CD4-positive, alpha-beta T cell (primary cell): ENCODE results near the gene SCARB1. TPM values are rescaled to one million over a fixed set of nuclear protein-coding genes. Genes with fewer than 3 reads are reported as not detected.

Experiments
- ATAC-seq: fragments of 200-7000 bp; cut with Tn5 transposase; one replicate; pipeline ENCODE4 v1.10.0; 2022; ENCODE audit warnings: mild to moderate bottlenecking; ENCODE audit not compliant: poor library complexity
- CTCF ChIA-PET: fragments of 350-600 bp; sonication (Branson Sonifier 250); formaldehyde crosslinking; loops from one replicate; lab custom pipeline; 2021; ENCODE audit warnings: antibody characterized with exemption, inconsistent platforms; lab: Charles Lee
- POLR2A ChIA-PET: fragments of 350-600 bp; sonication (Branson Sonifier 250); formaldehyde crosslinking; loops from one replicate; lab custom pipeline; 2021; ENCODE audit warnings: antibody characterized with exemption, inconsistent platforms; lab: Charles Lee
- DNase-seq, 14 experiments: peaks; one replicate each; pipeline ENCODE4 v3.0.0-alpha.2; 2013 to 2020; ENCODE audit warnings: mixed read lengths in 2 of 14
- H3K27ac ChIP-seq, 2 donors: one replicate each; pipeline versions ENCODE4 v1.5.1 to v1.7.0; 2013; ENCODE audit warnings: low read length in 2 of 2, low read depth in 1 of 2, mild to moderate bottlenecking in 1 of 2
- H3K27me3 ChIP-seq, 2 experiments: 1 replicate in 1 of 2; 2 replicates in 1 of 2; pipeline versions ENCODE4 v1.6.1 to v1.7.0; 2013; ENCODE audit warnings: low read length in 2 of 2, control low read depth in 1 of 2, mild to moderate bottlenecking in 1 of 2, moderate library complexity in 1 of 2; ENCODE audit not compliant: insufficient read depth in 2 of 2, control insufficient read depth in 1 of 2
- H3K36me3 ChIP-seq: one replicate; pipeline ENCODE4 v1.6.1; 2013; ENCODE audit warnings: low read length, control low read depth; ENCODE audit not compliant: insufficient read depth
- H3K4me1 ChIP-seq: one replicate; pipeline ENCODE4 v1.6.1; 2013; ENCODE audit warnings: low read length, control low read depth; ENCODE audit not compliant: insufficient read depth
- H3K4me3 ChIP-seq: one replicate; pipeline ENCODE4 v1.5.1; 2013; ENCODE audit warnings: mild to moderate bottlenecking, low read length, moderate library complexity
- H3K9me3 ChIP-seq, 2 experiments: 1 replicate in 1 of 2; 2 replicates in 1 of 2; pipeline versions ENCODE4 v1.6.1 to v1.7.0; 2013; ENCODE audit warnings: low read length in 2 of 2, mild to moderate bottlenecking in 2 of 2, control low read depth in 1 of 2, moderate library complexity in 1 of 2; ENCODE audit not compliant: control insufficient read depth in 1 of 2, insufficient read depth in 1 of 2
- H3K27ac Mint-ChIP-seq: one replicate; pipeline ENCODE4 v1.8.0; 2020; ENCODE audit warnings: mixed read lengths
- H3K27me3 Mint-ChIP-seq: one replicate; pipeline ENCODE4 v1.8.0; 2021; ENCODE audit warnings: mixed read lengths
- H3K36me3 Mint-ChIP-seq: one replicate; pipeline ENCODE4 v1.8.0; 2021; ENCODE audit warnings: low read depth, mixed read lengths
- H3K4me1 Mint-ChIP-seq: one replicate; pipeline ENCODE4 v1.8.0; 2021; ENCODE audit warnings: low read depth, mixed read lengths
- H3K4me3 Mint-ChIP-seq: one replicate; pipeline ENCODE4 v1.8.0; 2020; ENCODE audit warnings: mild to moderate bottlenecking, mixed read lengths
- H3K9me3 Mint-ChIP-seq: one replicate; pipeline ENCODE4 v1.8.0; 2020; ENCODE audit warnings: mixed read lengths
- intact Hi-C, 2 experiments: fragments of 100-400 bp; cut with DNase I in 1 of 2; cut with micrococcal nuclease in 1 of 2; formaldehyde crosslinking; loops; one replicate each; pipeline versions ENCODE4 v1.15.1 to v1.9.0; 2023 to 2025; cut with DNase I, micrococcal nuclease
- total RNA-seq, 174 experiments: library from RNA in 2 of 174; stranded (reverse) in 2 of 174; gene quantifications; one replicate each; pipeline ENCODE4 v1.2.3 and lab custom pipeline; 2021 to 2026
- TF ChIP-seq, protein P1 (sequence below): fragments of 200-600 bp; IDR thresholded peaks from one replicate; pipeline ENCODE4 v1.8.0; 2022; ENCODE audit warnings: antibody characterized with exemption, mild to moderate bottlenecking

SCARB1 gene
- total RNA-seq, 2 experiments from 2014 or later, result 2.3 to 3.7 TPM

DNA sequence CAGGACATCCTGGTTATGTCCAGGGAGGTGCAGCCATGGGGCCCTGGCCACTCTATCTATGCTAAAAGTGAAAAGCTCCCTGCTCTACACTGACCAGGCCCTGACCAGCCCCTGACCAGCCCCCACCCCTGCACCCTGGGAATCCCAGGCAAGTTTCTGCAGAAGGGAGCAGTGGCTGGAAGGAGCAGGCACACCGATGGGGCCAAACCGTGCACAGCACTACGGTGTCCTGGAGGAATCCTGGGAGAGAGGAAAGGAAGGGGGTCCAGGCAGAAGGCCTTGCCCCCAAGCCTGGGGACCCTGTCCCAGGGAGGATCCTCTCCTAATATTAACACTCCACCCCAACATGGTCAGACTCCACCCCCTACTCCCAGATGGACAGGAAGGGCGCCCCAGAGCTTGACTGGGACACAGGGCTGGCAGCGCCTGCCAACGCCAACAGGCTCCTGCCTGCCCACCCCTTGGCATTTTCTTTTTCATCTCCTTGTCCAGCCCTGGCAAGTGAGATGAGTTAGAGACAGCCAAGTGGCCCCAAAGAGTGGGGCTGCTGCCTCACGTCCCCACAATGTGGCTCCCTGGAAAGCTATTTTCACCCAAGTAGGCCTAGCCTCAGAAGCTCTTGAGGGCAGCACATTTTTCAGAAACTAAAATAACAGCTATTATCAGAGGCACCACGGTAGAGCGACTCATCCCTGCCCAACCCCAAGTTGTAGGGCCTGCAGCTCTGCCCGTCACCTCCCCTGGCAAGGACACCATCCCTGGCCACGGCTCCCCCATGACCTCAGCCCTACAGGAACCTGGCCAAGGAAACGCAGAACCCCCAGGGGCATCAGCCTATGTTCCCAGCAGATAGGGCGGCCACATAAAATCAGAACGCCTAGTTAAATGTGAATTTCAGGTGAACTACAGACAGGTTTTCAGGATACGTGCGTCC, 82.6 kb downstream of the SCARB1 start:
- intact Hi-C loops, result no loop called here
- ChIA-PET POLR2A (no interaction called here), CTCF (no interaction called here)
- no peak for ATAC-seq
- Histone ChIP-seq H3K27ac (no peak overlapping the region), H3K4me1 (no peaks in the 10 kb centered on the region), H3K36me3 (no peaks in the 10 kb centered on the region), H3K9me3 (no peaks in the 10 kb centered on the region), H3K4me3 (no peak overlapping the region), H3K27me3 (no peaks in the 10 kb centered on the region)
- Mint-ChIP-seq H3K4me3 (no peak overlapping the region), H3K9me3 (no peaks in the 10 kb centered on the region), H3K27me3 (no peaks in the 10 kb centered on the region), H3K36me3 (no peaks in the 10 kb centered on the region), H3K4me1 (no peaks in the 10 kb centered on the region), H3K27ac (no peak overlapping the region)
- TF ChIP-seq, protein P1, sequence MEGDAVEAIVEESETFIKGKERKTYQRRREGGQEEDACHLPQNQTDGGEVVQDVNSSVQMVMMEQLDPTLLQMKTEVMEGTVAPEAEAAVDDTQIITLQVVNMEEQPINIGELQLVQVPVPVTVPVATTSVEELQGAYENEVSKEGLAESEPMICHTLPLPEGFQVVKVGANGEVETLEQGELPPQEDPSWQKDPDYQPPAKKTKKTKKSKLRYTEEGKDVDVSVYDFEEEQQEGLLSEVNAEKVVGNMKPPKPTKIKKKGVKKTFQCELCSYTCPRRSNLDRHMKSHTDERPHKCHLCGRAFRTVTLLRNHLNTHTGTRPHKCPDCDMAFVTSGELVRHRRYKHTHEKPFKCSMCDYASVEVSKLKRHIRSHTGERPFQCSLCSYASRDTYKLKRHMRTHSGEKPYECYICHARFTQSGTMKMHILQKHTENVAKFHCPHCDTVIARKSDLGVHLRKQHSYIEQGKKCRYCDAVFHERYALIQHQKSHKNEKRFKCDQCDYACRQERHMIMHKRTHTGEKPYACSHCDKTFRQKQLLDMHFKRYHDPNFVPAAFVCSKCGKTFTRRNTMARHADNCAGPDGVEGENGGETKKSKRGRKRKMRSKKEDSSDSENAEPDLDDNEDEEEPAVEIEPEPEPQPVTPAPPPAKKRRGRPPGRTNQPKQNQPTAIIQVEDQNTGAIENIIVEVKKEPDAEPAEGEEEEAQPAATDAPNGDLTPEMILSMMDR, result no peak
- DNase-seq, result no peak

DNA sequence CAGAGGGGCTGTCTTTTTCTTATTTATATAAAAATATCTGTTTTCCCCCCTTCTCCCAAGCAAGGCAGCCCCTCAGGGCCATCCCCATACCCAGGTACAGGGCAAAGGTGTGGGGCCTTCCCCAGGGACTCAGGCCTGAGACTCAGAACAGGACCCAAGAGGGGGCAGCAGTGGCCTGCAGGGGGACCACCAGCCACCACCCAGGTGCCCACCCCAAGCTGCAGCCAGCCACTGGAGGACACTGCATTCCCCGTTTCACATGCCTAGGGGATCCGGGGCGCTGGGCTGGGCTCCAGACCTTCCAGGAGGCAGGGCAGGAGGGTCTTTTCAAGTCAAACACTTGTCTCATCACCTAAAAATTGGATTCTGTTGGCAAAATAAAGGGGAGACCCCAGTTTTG, 83.3 kb downstream of the SCARB1 start:
- ChIA-PET POLR2A (no interaction called here), CTCF (no interaction called here)
- no peak for ATAC-seq
- TF ChIP-seq, protein P1, result no peak
- intact Hi-C loops, result no loop called here
- no peak for DNase-seq
- Mint-ChIP-seq H3K4me1 (peaks cover 5% of the 10 kb centered on the region), H3K9me3 (no peaks in the 10 kb centered on the region), H3K27me3 (no peaks in the 10 kb centered on the region), H3K27ac (no peak overlapping the region), H3K4me3 (no peak overlapping the region), H3K36me3 (no peaks in the 10 kb centered on the region)
- Histone ChIP-seq H3K4me3 (no peak overlapping the region), H3K36me3 (no peaks in the 10 kb centered on the region), H3K9me3 (no peaks in the 10 kb centered on the region), H3K27ac (no peak overlapping the region), H3K27me3 (no peaks in the 10 kb centered on the region), H3K4me1 (peaks cover 1% of the 10 kb centered on the region)

DNA sequence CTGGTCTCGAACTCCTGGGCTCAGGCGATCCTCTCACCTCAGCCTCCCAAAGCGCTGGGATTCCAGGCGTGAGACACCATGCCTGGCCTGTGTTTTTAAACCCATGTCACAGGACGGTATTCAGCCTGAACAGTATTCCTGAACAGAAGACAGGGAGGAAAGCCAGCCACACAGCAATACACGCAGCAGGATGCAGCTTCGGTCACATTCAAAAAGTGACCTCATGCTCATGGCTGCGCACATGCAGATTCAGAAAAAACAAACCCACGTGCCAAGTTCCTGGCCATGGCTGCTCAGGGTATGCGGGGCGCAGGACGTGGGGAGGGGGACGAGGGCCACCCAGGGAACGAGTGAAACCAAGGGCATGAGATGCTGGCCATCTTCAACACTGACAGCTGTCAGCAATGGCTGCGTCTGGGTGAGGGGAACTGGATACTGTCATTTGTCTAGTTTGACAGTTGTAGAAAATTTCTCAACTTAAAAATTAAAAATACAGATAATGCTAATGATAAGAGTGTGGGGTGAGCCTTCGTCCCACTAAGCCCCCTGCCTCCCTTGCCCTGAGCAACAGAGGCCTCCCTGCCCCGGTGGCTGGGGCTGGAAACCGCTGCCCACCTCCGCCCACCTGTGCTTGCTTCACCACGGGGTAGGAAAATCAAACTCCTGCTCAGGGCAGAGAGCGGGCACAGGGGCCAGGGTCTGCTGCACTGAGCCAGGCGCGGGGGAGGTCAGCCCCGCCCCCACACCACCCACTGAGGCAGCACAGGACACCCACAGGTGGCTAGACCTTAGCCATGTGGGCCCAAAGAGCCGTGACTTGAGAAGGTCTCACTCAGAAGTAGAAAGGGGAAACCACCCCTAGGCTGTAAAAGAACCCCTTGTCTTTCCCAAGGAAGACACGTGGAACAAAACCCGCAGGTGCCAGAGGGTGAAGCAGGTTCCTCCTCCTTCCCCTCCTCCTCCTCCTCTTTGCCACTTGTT, 84.2 kb downstream of the SCARB1 start:
- no peaks in the 10 kb centered on the region for H3K36me3 ChIP-seq
- Mint-ChIP-seq H3K9me3 (no peaks in the 10 kb centered on the region), H3K27me3 (no peaks in the 10 kb centered on the region), H3K36me3 (no peaks in the 10 kb centered on the region), H3K4me1 (peaks cover 13% of the 10 kb centered on the region), H3K4me3 (no peak overlapping the region), H3K27ac (no peak overlapping the region)
- CTCF ChIA-PET, result interaction anchor here (0.6 kb wide), 1 partner anchor 238 kb away, joined by 3 read pairs; no protein-coding TSS in a partner anchor
- POLR2A ChIA-PET, result no interaction called here
- TF ChIP-seq, protein P1, result no peak
- no peaks in the 10 kb centered on the region for H3K27me3 ChIP-seq
- ATAC-seq (no peak), DNase-seq (no peak)
- H3K4me3 ChIP-seq, result no peak overlapping the region
- no peaks in the 10 kb centered on the region for H3K9me3 ChIP-seq
- intact Hi-C loops, result loop anchor here in 1 of 2 experiments (10.0 kb wide), 1 partner anchor 875 kb away; no protein-coding TSS in a partner anchor
- no peak overlapping the region for H3K27ac ChIP-seq
- H3K4me1 ChIP-seq, result peaks cover 10% of the 10 kb centered on the region
